KMS-11 (cell line): Measurements from ENCODE around the gene SLC35G6.

Experiments
- H2AFZ ChIP-seq: fragments of 200-600 bp; sonication (generic); 2 replicates; pipeline ENCODE4 v1.6.1; 2016; ENCODE audit warnings: antibody characterized with exemption, mixed run types, low read depth
- H3K27ac ChIP-seq: fragments of 200-600 bp; sonication (generic); 2 replicates; pipeline ENCODE4 v1.6.1; 2016; ENCODE audit warnings: mild to moderate bottlenecking, mixed run types
- H3K27me3 ChIP-seq: fragments of 200-600 bp; sonication (generic); 2 replicates; pipeline ENCODE4 v1.6.1; 2017; ENCODE audit warnings: mild to moderate bottlenecking, low read depth, mixed run types, moderate library complexity; ENCODE audit not compliant: insufficient read depth
- H3K36me3 ChIP-seq: fragments of 200-600 bp; sonication (generic); 2 replicates; pipeline ENCODE4 v1.6.1; 2017; ENCODE audit warnings: mild to moderate bottlenecking, mixed run types; ENCODE audit not compliant: insufficient read depth
- H3K4me1 ChIP-seq: fragments of 200-600 bp; sonication (generic); 2 replicates; pipeline ENCODE4 v1.6.1; 2016; ENCODE audit warnings: mild to moderate bottlenecking, low read depth, mixed run types; ENCODE audit not compliant: poor library complexity, severe bottlenecking
- H3K4me2 ChIP-seq: fragments of 200-600 bp; sonication (generic); 2 replicates; pipeline ENCODE4 v1.7.0; 2016; ENCODE audit warnings: mild to moderate bottlenecking, mixed run types
- H3K4me3 ChIP-seq: fragments of 200-600 bp; sonication (generic); IDR thresholded peaks from 2 replicates; pipeline ENCODE4 v1.6.1; 2017; ENCODE audit warnings: low read depth, low read length, mixed read lengths; ENCODE audit not compliant: insufficient read depth
- H3K79me2 ChIP-seq: fragments of 200-600 bp; sonication (generic); 2 replicates; pipeline ENCODE4 v1.6.1; 2016; ENCODE audit warnings: low read depth, mixed run types; ENCODE audit not compliant: insufficient read depth
- H3K9ac ChIP-seq: fragments of 200-600 bp; sonication (generic); 2 replicates; pipeline ENCODE4 v1.6.1; 2016; ENCODE audit warnings: mild to moderate bottlenecking, mixed run types
- H4K20me1 ChIP-seq: fragments of 200-600 bp; sonication (generic); 2 replicates; pipeline ENCODE4 v1.6.1; 2016; ENCODE audit warnings: mild to moderate bottlenecking, mixed run types; ENCODE audit not compliant: insufficient read depth
- CTCF ChIP-seq: fragments of 200-600 bp; sonication (generic); conservative IDR thresholded peaks from 2 replicates; pipeline ENCODE4 v1.6.1; 2017; ENCODE audit warnings: low read depth, mild to moderate bottlenecking, antibody characterized with exemption, low read length, moderate library complexity, mixed read lengths

SLC35G6 gene

GRCh38 chr17:7503521-7503920, 22.3 kb downstream of the SLC35G6 start:
- Histone ChIP-seq H2AFZ (no peak overlapping the region), H3K4me1 (no peaks in the 10 kb centered on the region), H3K9ac (no peak overlapping the region), H3K36me3 (no peaks in the 10 kb centered on the region), H3K27ac (no peak overlapping the region), H3K79me2 (no peaks in the 10 kb centered on the region), H3K4me2 (no peak overlapping the region), H4K20me1 (no peaks in the 10 kb centered on the region), H3K27me3 (no peaks in the 10 kb centered on the region), H3K4me3 (no peak overlapping the region)
- no peak for TF ChIP-seq CTCF

GRCh38 chr17:7508145-7508544, 26.9 kb downstream of the SLC35G6 start:
- H3K4me2 ChIP-seq: no peak overlapping the region
- no peaks in the 10 kb centered on the region for H3K4me1 ChIP-seq
- H3K27me3 ChIP-seq: no peaks in the 10 kb centered on the region
- no peak overlapping the region for H3K9ac ChIP-seq
- no peaks in the 10 kb centered on the region for H3K79me2 ChIP-seq
- H2AFZ ChIP-seq: no peak overlapping the region
- no peak for TF ChIP-seq CTCF
- H4K20me1 ChIP-seq: no peaks in the 10 kb centered on the region
- no peak overlapping the region for H3K27ac ChIP-seq
- H3K4me3 ChIP-seq: no peak overlapping the region
- no peaks in the 10 kb centered on the region for H3K36me3 ChIP-seq

GRCh38 chr17:7508846-7509245, 27.6 kb downstream of the SLC35G6 start:
- Histone ChIP-seq H3K4me1 (no peaks in the 10 kb centered on the region), H2AFZ (no peak overlapping the region), H3K27ac (no peak overlapping the region), H4K20me1 (no peaks in the 10 kb centered on the region), H3K4me2 (no peak overlapping the region), H3K4me3 (no peak overlapping the region), H3K36me3 (no peaks in the 10 kb centered on the region), H3K79me2 (no peaks in the 10 kb centered on the region), H3K27me3 (no peaks in the 10 kb centered on the region), H3K9ac (no peak overlapping the region)
- TF ChIP-seq CTCF: no peak

- TF ChIP-seq CTCF: no peak
- no peak overlapping the region for H3K4me3 ChIP-seq
- no peak overlapping the region for H3K4me2 ChIP-seq
- H3K4me1 ChIP-seq: no peaks in the 10 kb centered on the region
- no peak overlapping the region for H2AFZ ChIP-seq
- H4K20me1 ChIP-seq: no peaks in the 10 kb centered on the region
- H3K27me3 ChIP-seq: no peaks in the 10 kb centered on the region
- no peak overlapping the region for H3K27ac ChIP-seq
- H3K36me3 ChIP-seq: no peaks in the 10 kb centered on the region
- no peak overlapping the region for H3K9ac ChIP-seq
- no peaks in the 10 kb centered on the region for H3K79me2 ChIP-seq
These were observed 28.7 kb downstream of the SLC35G6 start for GRCh38 chr17:7509937-7510336.

- no peak for TF ChIP-seq CTCF
- Histone ChIP-seq H3K27me3 (no peaks in the 10 kb centered on the region), H3K4me3 (no peak overlapping the region), H2AFZ (no peak overlapping the region), H3K4me1 (no peaks in the 10 kb centered on the region), H4K20me1 (no peaks in the 10 kb centered on the region), H3K36me3 (no peaks in the 10 kb centered on the region), H3K4me2 (no peak overlapping the region), H3K27ac (no peak overlapping the region), H3K9ac (no peak overlapping the region), H3K79me2 (no peaks in the 10 kb centered on the region)
These were observed 29.9 kb downstream of the SLC35G6 start for GRCh38 chr17:7511108-7511507.
